Measurements from ENCODE around the gene UBE2J2. TPM values are rescaled to one million over a fixed set of nuclear protein-coding genes. Genes with fewer than 3 reads are reported as not detected.

Gene UBE2J2
- total and polyA plus RNA-seq, 2 of the 13 experiments (the other 11 are each of a cell fraction or from before 2014, with no cell fraction given), result 25.4 to 29.4 TPM

GRCh38 chr1:1305300-1306069 is 31.8 kb upstream of the UBE2J2 start (continued):
- 0 out of 2 replicates have a peak, but pooled peaks have one; percentile 48 for TF ChIP-seq ZNF558 (CRISPR knock-in tag; IDR thresholded peaks at IDR 0.05; ENCODE audit: borderline replicate concordance)
- TF ChIP-seq ZNF3 (CRISPR knock-in tag; IDR thresholded peaks at IDR 0.05), result no peak
- TF ChIP-seq ZNF768 (CRISPR knock-in tag; IDR thresholded peaks at IDR 0.05), result no peak
- TF ChIP-seq SIN3A (IDR thresholded peaks at IDR 0.05; ENCODE audit: borderline replicate concordance, low read depth, low read length), result peak; percentile 71; the same call in 1 of the 2 replicates
- no peak for TF ChIP-seq BRF2 (CRISPR knock-in tag; IDR thresholded peaks at IDR 0.05)
- no peak for TF ChIP-seq ZNF225 (CRISPR knock-in tag; IDR thresholded peaks at IDR 0.05)
- no peak for TF ChIP-seq TFE3 (CRISPR knock-in tag; IDR thresholded peaks at IDR 0.05)
- no peak for TF ChIP-seq CREBL2 (CRISPR knock-in tag; IDR thresholded peaks at IDR 0.05; ENCODE audit: borderline replicate concordance)
- no peak for TF ChIP-seq ZFYVE20 (CRISPR knock-in tag; IDR thresholded peaks at IDR 0.05; ENCODE audit: borderline replicate concordance, low read depth)
- TF ChIP-seq ZNF790 (CRISPR knock-in tag; IDR thresholded peaks at IDR 0.05; ENCODE audit: borderline replicate concordance), result no peak
- TF ChIP-seq CC2D1A (CRISPR knock-in tag; IDR thresholded peaks at IDR 0.05), result no peak
- TF ChIP-seq DZIP1 (CRISPR knock-in tag; IDR thresholded peaks at IDR 0.05), result no peak; the same call in 1 of the 2 replicates
- TF ChIP-seq MTERF4 (CRISPR knock-in tag; IDR thresholded peaks at IDR 0.05), result peak; percentile 22; the same call in 1 of the 2 replicates
- TF ChIP-seq GPN1 (CRISPR knock-in tag; IDR thresholded peaks at IDR 0.05; ENCODE audit: borderline replicate concordance), result no peak
- no peak for TF ChIP-seq GRHL1 (CRISPR knock-in tag; conservative IDR thresholded peaks at IDR 0.05)
- no peak for TF ChIP-seq SETDB1 (CRISPR knock-in tag; IDR thresholded peaks at IDR 0.05; ENCODE audit: borderline replicate concordance)

Data from HepG2 (cell line).